GM12891 (cell line): ENCODE results near the gene IZUMO4.

ENCODE experiments used
- PAX5 ChIP-seq: IDR thresholded peaks from 2 replicates; pipeline ENCODE4 v1.6.1; 2011; ENCODE audit warnings: low read length, moderate library complexity, mild to moderate bottlenecking; ENCODE audit not compliant: insufficient read depth, severe bottlenecking
- POLR2A ChIP-seq: IDR thresholded peaks from 2 replicates; pipeline ENCODE4 v1.6.1; 2011; ENCODE audit warnings: low read depth, low read length, control low read depth
- POLR2AphosphoS5 ChIP-seq: IDR thresholded peaks from 2 replicates; pipeline ENCODE4 v1.6.1; 2011; ENCODE audit warnings: low read depth, low read length, control low read depth
- SPI1 ChIP-seq: IDR thresholded peaks from 2 replicates; pipeline ENCODE4 v1.6.1; 2011; ENCODE audit warnings: low read depth, low read length, control low read depth
- TAF1 ChIP-seq: IDR thresholded peaks from 2 replicates; pipeline ENCODE4 v1.6.1; 2011; ENCODE audit warnings: low read depth, low read length, control low read depth

GRCh38 chr19:2096480-2097202 is at the start of gene IZUMO4:
- no peak for TF ChIP-seq POLR2A
- TF ChIP-seq POLR2AphosphoS5: no peak
- TF ChIP-seq TAF1: 0 out of 2 replicates have a peak, but pooled peaks have one; percentile 20
- TF ChIP-seq SPI1: no peak
- no peak for TF ChIP-seq PAX5
